NCI-H2081 treated with DMSO at 0.1 percent for 48 hours (cell line): ENCODE results near the gene SLC7A8.
"Not testable (repeated sequence)": the region's sequence is repeated elsewhere in the genome, so short reads cannot be mapped to it uniquely, and the experiment has no call there.

Experiments
- DNase-seq: peaks from one replicate; lab custom pipeline; 2025; lab: John Stamatoyannopoulos, UW

The SLC7A8 gene

GRCh38 chr14:23113431-23114119 is 69.9 kb downstream of the SLC7A8 start:
- no peak for DNase-seq

GRCh38 chr14:23112359-23113178 is 70.9 kb downstream of the SLC7A8 start:
- no peak for DNase-seq

- DNase-seq: no peak
Measured at GRCh38 chr14:23110579-23111365, 72.7 kb downstream of the SLC7A8 start.

- DNase-seq: no peak
Measured at GRCh38 chr14:23109769-23110168, 73.7 kb downstream of the SLC7A8 start.

- DNase-seq: not testable (repeated sequence)
Measured at GRCh38 chr14:23108169-23108568, 75.3 kb downstream of the SLC7A8 start.

GRCh38 chr14:23107620-23108019 is 75.8 kb downstream of the SLC7A8 start:
- DNase-seq: not testable (repeated sequence)

- no peak for DNase-seq
Measured at GRCh38 chr14:23106747-23107045, 76.8 kb downstream of the SLC7A8 start.

- no peak for DNase-seq
Measured at GRCh38 chr14:23105348-23105824, 78.1 kb downstream of the SLC7A8 start.

GRCh38 chr14:23104591-23105347 is 78.7 kb downstream of the SLC7A8 start, which contains the start of gene CIROP:
Gene CIROP (minus strand): TSS chr14:23104989. CDS start chr14:23104920, 69 bp downstream.
- no peak for DNase-seq

GRCh38 chr14:23104070-23104590 is 79.3 kb downstream of the SLC7A8 start:
- no peak for DNase-seq

- DNase-seq: no peak
Measured at GRCh38 chr14:23103581-23103980, 79.9 kb downstream of the SLC7A8 start.

GRCh38 chr14:23102801-23103200 is 80.7 kb downstream of the SLC7A8 start:
- no peak for DNase-seq

GRCh38 chr14:23101986-23102625 is 81.4 kb downstream of the SLC7A8 start:
- DNase-seq: no peak

- no peak for DNase-seq
Measured at GRCh38 chr14:23101213-23101970, 82.1 kb downstream of the SLC7A8 start.

GRCh38 chr14:23099212-23099861 is 84.1 kb downstream of the SLC7A8 start:
- DNase-seq: no peak

- no peak for DNase-seq
Measured at GRCh38 chr14:23097786-23098185, 85.7 kb downstream of the SLC7A8 start.

- DNase-seq: no peak
Measured at GRCh38 chr14:23095196-23096108, 88.0 kb downstream of the SLC7A8 start, which contains the start of gene C14orf119. Gene C14orf119 (plus strand): TSS chr14:23095505. CDS start chr14:23097659, 2,154 bp downstream.

GRCh38 chr14:23094666-23095195 is 88.7 kb downstream of the SLC7A8 start, which contains the start of gene ACIN1:
Gene ACIN1 (minus strand): TSS chr14:23095136. CDS start chr14:23095112, 24 bp downstream.
- DNase-seq: no peak
